Smooth muscle cell of the coronary artery (primary cell): ENCODE data around the gene GANAB. TPM values are rescaled to one million over a fixed set of nuclear protein-coding genes. Genes with fewer than 3 reads are reported as not detected.

Experiments
- total RNA-seq: library from RNA; depleted of rRNA; stranded (reverse); fragments of >200 nt; gene quantifications from 2 replicates; pipeline ENCODE4 v1.2.3, GENCODE V29; 2014; ENCODE audit warnings: low replicate concordance

GANAB gene
- 211 and 260 TPM in 2 replicates for total RNA-seq

GRCh38 chr11:62645946-62646824 lies at the start of gene GANAB:
Gene GANAB, minus strand, starts transcription at chr11:62646613. Its CDS starts 14 bp downstream, at chr11:62646599.

GRCh38 chr11:62689421-62690183 lies 43.2 kb upstream of the GANAB start, which contains the start of gene LRRN4CL:
Gene LRRN4CL, minus strand, starts transcription at chr11:62689530. Its CDS starts 1,022 bp downstream, at chr11:62688508.

GRCh38 chr11:62678770-62679696 lies 32.6 kb upstream of the GANAB start, which contains the start of gene UBXN1:
Gene UBXN1, minus strand, starts transcription at chr11:62679073. Its CDS starts 150 bp downstream, at chr11:62678923.

GRCh38 chr11:62671608-62672389 lies 25.4 kb upstream of the GANAB start, which contains the start of the genes LBHD1 and UQCC3:
Gene LBHD1, minus strand, starts transcription at chr11:62672267. Its CDS starts 2,236 bp downstream, at chr11:62670031.
Gene UQCC3, plus strand, starts transcription at chr11:62671673. Its CDS starts 73 bp downstream, at chr11:62671746.

GRCh38 chr11:62665075-62665598 lies 18.7 kb upstream of the GANAB start, which contains the start of the genes C11orf98 and CSKMT:
Gene C11orf98, minus strand, starts transcription at chr11:62665210. Its CDS starts 41 bp downstream, at chr11:62665169.
Gene CSKMT, plus strand, starts transcription at chr11:62665312. Its CDS starts 568 bp downstream, at chr11:62665880.

GRCh38 chr11:62621567-62622470 lies 24.6 kb downstream of the GANAB start, which contains the start of gene B3GAT3:
Gene B3GAT3, minus strand, starts transcription at chr11:62621986. Its CDS starts 39 bp downstream, at chr11:62621947.

GRCh38 chr11:62612366-62613290 lies 33.8 kb downstream of the GANAB start, which contains the start of the genes EML3 and ROM1:
Gene EML3, minus strand, starts transcription at chr11:62612775. Its CDS starts 318 bp downstream, at chr11:62612457.
Gene ROM1, plus strand, starts transcription at chr11:62613257. Its CDS starts 25 bp downstream, at chr11:62613282.

GRCh38 chr11:62601372-62602140 lies 44.9 kb downstream of the GANAB start, which contains the start of gene MTA2:
Gene MTA2, minus strand, starts transcription at chr11:62601865. Its CDS starts 415 bp downstream, at chr11:62601450.

GRCh38 chr11:62591448-62592145 lies 54.8 kb downstream of the GANAB start, which contains the start of gene TUT1:
Gene TUT1, minus strand, starts transcription at chr11:62591523. Its CDS starts 38 bp downstream, at chr11:62591485.

Other genes with a start within 250 kb of the GANAB start
- gene SCGB1A1, start 227.6 kb downstream of the GANAB start, total RNA-seq, result not detected in 2 replicates
- gene AHNAK, start 99.8 kb downstream of the GANAB start, total RNA-seq, result 257 and 396 TPM in 2 replicates
- gene EEF1G, start 72.7 kb downstream of the GANAB start, total RNA-seq, result 1,294 and 1,609 TPM in 2 replicates
- 5.4 and 6.5 TPM in 2 replicates for gene TUT1, start 55.1 kb downstream of the GANAB start, total RNA-seq
- 79.0 and 124 TPM in 2 replicates for gene MTA2, start 44.7 kb downstream of the GANAB start, total RNA-seq
- 10.3 and 20.2 TPM in 2 replicates for gene EML3, start 33.8 kb downstream of the GANAB start, total RNA-seq
- 6.7 and 8.4 TPM in 2 replicates for gene ROM1, start 33.4 kb downstream of the GANAB start, total RNA-seq
- gene B3GAT3, start 24.6 kb downstream of the GANAB start, total RNA-seq, result 17.2 and 20.3 TPM in 2 replicates
- gene INTS5, start 6.7 kb upstream of the GANAB start, total RNA-seq, result 12.4 and 15.0 TPM in 2 replicates
- 7.3 and 54.1 TPM in 2 replicates for gene C11orf98, start 18.6 kb upstream of the GANAB start, total RNA-seq
- 7.4 TPM in 2 replicates for gene CSKMT, start 18.7 kb upstream of the GANAB start, total RNA-seq
- 12.1 and 14.4 TPM in 2 replicates for gene UQCC3, start 25.1 kb upstream of the GANAB start, total RNA-seq
- gene LBHD1, start 25.7 kb upstream of the GANAB start, total RNA-seq, result 0.82 and 2.4 TPM in 2 replicates
- gene UBXN1, start 32.5 kb upstream of the GANAB start, total RNA-seq, result 154 and 462 TPM in 2 replicates
- 0.45 and 17.7 TPM in 2 replicates for gene LRRN4CL, start 42.9 kb upstream of the GANAB start, total RNA-seq
- gene BSCL2, start 60.8 kb upstream of the GANAB start, total RNA-seq, result 34.7 and 65.3 TPM in 2 replicates
- gene GNG3, start 61.1 kb upstream of the GANAB start, total RNA-seq, result not detected in 2 replicates
- gene HNRNPUL2, start 80.8 kb upstream of the GANAB start, total RNA-seq, result 7.5 and 8.9 TPM in 2 replicates
- 33.1 and 39.7 TPM in 2 replicates for gene TTC9C, start 81.9 kb upstream of the GANAB start, total RNA-seq
- 8.0 and 9.4 TPM in 2 replicates for gene ZBTB3, start 107.5 kb upstream of the GANAB start, total RNA-seq
- gene POLR2G, start 115.0 kb upstream of the GANAB start, total RNA-seq, result 93.8 and 114 TPM in 2 replicates
- 13.2 and 27.4 TPM in 2 replicates for gene TAF6L, start 124.8 kb upstream of the GANAB start, total RNA-seq
- 19.2 and 22.9 TPM in 2 replicates for gene TMEM179B, start 140.8 kb upstream of the GANAB start, total RNA-seq
- gene TMEM223, start 145.4 kb upstream of the GANAB start, total RNA-seq, result 4.6 and 14.6 TPM in 2 replicates
- 12.1 and 24.9 TPM in 2 replicates for gene NXF1, start 158.8 kb upstream of the GANAB start, total RNA-seq
- 45.7 and 50.7 TPM in 2 replicates for gene STX5, start 185.4 kb upstream of the GANAB start, total RNA-seq
- gene TEX54, start 186.2 kb upstream of the GANAB start, total RNA-seq, result not detected in 2 replicates
- 57.8 and 63.7 TPM in 2 replicates for gene WDR74, start 193.0 kb upstream of the GANAB start, total RNA-seq
- 226 and 293 TPM in 2 replicates for gene SLC3A2, start 234.3 kb upstream of the GANAB start, total RNA-seq